HTR-8/SVneo (cell line): ENCODE measurements around the gene MRPL38.

Experiments
- DNase-seq: peaks from one replicate; pipeline ENCODE4 v3.0.0; 2011; ENCODE audit warnings: low spot score, mixed read lengths; ENCODE audit not compliant: insufficient read length
- FAIRE-seq: peaks from 2 replicates; lab custom pipeline; 2011; peaks lifted over from hg19 to GRCh38; lab: Jason Lieb, UNC

Gene MRPL38

GRCh38 chr17:75904749-75905521 is at the start of gene MRPL38:
MRPL38 (minus strand) TSS chr17:75904884; CDS start chr17:75904875, 9 bp downstream.
- FAIRE-seq: peak; percentile 97
- DNase-seq: peak; percentile 99

GRCh38 chr17:75950855-75951554 is 46.3 kb upstream of the MRPL38 start:
- FAIRE-seq (no peak), DNase-seq (no peak)

- FAIRE-seq (no peak), DNase-seq (no peak)
Measured at GRCh38 chr17:75950421-75950820, 45.7 kb upstream of the MRPL38 start.

- DNase-seq: no peak
- no peak for FAIRE-seq
Measured at GRCh38 chr17:75945211-75945610, 40.5 kb upstream of the MRPL38 start.

GRCh38 chr17:75943491-75943890 is 38.8 kb upstream of the MRPL38 start:
- DNase-seq (no peak), FAIRE-seq (no peak)

- no peak for FAIRE-seq
Measured at GRCh38 chr17:75942473-75942872, 37.8 kb upstream of the MRPL38 start.

GRCh38 chr17:75941442-75941819 is 36.7 kb upstream of the MRPL38 start:
- FAIRE-seq (peak; percentile 59), DNase-seq (no peak)

More at GRCh38 chr17:75942473-75942872, 37.8 kb upstream of the MRPL38 start:
- no peak for DNase-seq

GRCh38 chr17:75940727-75941441 is 36.2 kb upstream of the MRPL38 start, which contains the start of gene FBF1:
FBF1 (minus strand) TSS chr17:75941042; CDS start chr17:75938149, 2,893 bp downstream.
- peak; percentile 99 for FAIRE-seq

GRCh38 chr17:75937652-75938051 is 33.0 kb upstream of the MRPL38 start:
- no peak for DNase-seq
- no peak for FAIRE-seq

More at GRCh38 chr17:75940727-75941441, 36.2 kb upstream of the MRPL38 start, which contains the start of gene FBF1:
- DNase-seq: peak; percentile 99

GRCh38 chr17:75933808-75934207 is 29.1 kb upstream of the MRPL38 start:
- FAIRE-seq (no peak), DNase-seq (no peak)

- FAIRE-seq (no peak), DNase-seq (no peak)
Measured at GRCh38 chr17:75932852-75933251, 28.2 kb upstream of the MRPL38 start.

GRCh38 chr17:75931062-75931461 is 26.4 kb upstream of the MRPL38 start:
- DNase-seq (no peak), FAIRE-seq (no peak)

- peak; percentile 79 for FAIRE-seq
- peak; percentile 45 for DNase-seq
Measured at GRCh38 chr17:75927286-75927922, 22.7 kb upstream of the MRPL38 start.

- FAIRE-seq: no peak
- DNase-seq: no peak
Measured at GRCh38 chr17:75926456-75926855, 21.8 kb upstream of the MRPL38 start.

GRCh38 chr17:75925912-75926311 is 21.2 kb upstream of the MRPL38 start:
- no peak for FAIRE-seq
- no peak for DNase-seq

GRCh38 chr17:75925103-75925502 is 20.4 kb upstream of the MRPL38 start:
- DNase-seq (no peak), FAIRE-seq (no peak)

- FAIRE-seq: no peak
- no peak for DNase-seq
Measured at GRCh38 chr17:75922963-75923874, 18.5 kb upstream of the MRPL38 start.

GRCh38 chr17:75922173-75922961 is 17.7 kb upstream of the MRPL38 start:
- DNase-seq (no peak), FAIRE-seq (no peak)
